ENCODE data around the gene RPS16.
A peak's percentile ranks its signal among the peaks of the same experiment; 100 is the strongest.

Gene RPS16

GRCh38 chr19:39445196-39446111 lies 9.7 kb upstream of the RPS16 start, which contains the start of gene SUPT5H (continued):
- TF ChIP-seq ZNF518A (tag by site-specific recombination; conservative IDR thresholded peaks at IDR 0.05; ENCODE audit: low read depth) (peak; percentile 90), ZNF624 (tag by site-specific recombination; IDR thresholded peaks at IDR 0.05) (no peak), ZNF623 (tag by site-specific recombination; IDR thresholded peaks at IDR 0.05) (peak; percentile 54), SP3 (tag by site-specific recombination; IDR thresholded peaks at IDR 0.05) (peak; percentile 95), PATZ1 (tag by site-specific recombination; IDR thresholded peaks at IDR 0.05) (peak; percentile 62), ZBTB6 (tag by site-specific recombination; IDR thresholded peaks at IDR 0.05) (no peak)

GRCh38 chr19:39444598-39445195 lies 8.9 kb upstream of the RPS16 start:
- POLR2A ChIA-PET: interaction anchor here (0.6 to 8.1 kb wide), 32 partner anchors 9 to 981 kb away, joined by 3 to 199 read pairs (median 4); partner anchors contain the start of genes EID2B, MED29, PAF1 and RPS16
- CTCF ChIA-PET: interaction anchor here (0.5 to 3.5 kb wide), 10 partner anchors 12 to 1106 kb away, joined by 3 to 9 read pairs (median 3); partner anchors contain the start of genes EID2B and TIMM50
- Histone ChIP-seq H3K4me3 (ENCODE audit: low read depth, low read length) (peak overlapping the region; percentile 57), H3K27ac (ENCODE audit: extremely low read depth, low read depth, low read length) (peak overlapping the region; percentile 98), H3K4me1 (ENCODE audit: control insufficient read depth, insufficient read depth, low read length) (peaks cover 23% of the 10 kb centered on the region), H3K36me3 (ENCODE audit: control insufficient read depth in 2 of 2, insufficient read depth in 1 of 2, low read length in 2 of 2) (peaks cover 27 to 48% of the 10 kb centered on the region in 2 experiments), H3K9me3 (ENCODE audit: control insufficient read depth, insufficient read depth, low read depth, low read length) (no peaks in the 10 kb centered on the region; the same call in 1 of the 2 replicates)
- TF ChIP-seq ZNF155 (tag by site-specific recombination; IDR thresholded peaks at IDR 0.05) (no peak), ZBTB6 (tag by site-specific recombination; IDR thresholded peaks at IDR 0.05) (peak; percentile 54), ZNF704 (tag by site-specific recombination; IDR thresholded peaks at IDR 0.05) (no peak), MEIS1 (CRISPR knock-in tag; IDR thresholded peaks at IDR 0.05; ENCODE audit: borderline replicate concordance) (no peak), ZBTB11 (tag by site-specific recombination; conservative IDR thresholded peaks at IDR 0.05; ENCODE audit: low read depth) (no peak), SCRT1 (tag by site-specific recombination; IDR thresholded peaks at IDR 0.05; ENCODE audit: borderline replicate concordance) (peak; percentile 7; the same call in 1 of the 2 replicates), ZNF121 (tag by site-specific recombination; IDR thresholded peaks at IDR 0.05) (peak; percentile 29; the same call in 1 of the 2 replicates), ZNF146 (tag by site-specific recombination; IDR thresholded peaks at IDR 0.05) (0 out of 2 replicates have a peak, but pooled peaks have one; percentile 17), ZNF488 (tag by site-specific recombination; IDR thresholded peaks at IDR 0.05) (no peak), BCL6B (tag by site-specific recombination; IDR thresholded peaks at IDR 0.05) (no peak)
